HCT116 (cell line): ENCODE data around the gene SLC28A2.

ENCODE experiments used
- CBX3 ChIP-seq: IDR thresholded peaks from 2 replicates; pipeline ENCODE4 v1.6.1; 2012; ENCODE audit warnings: low read depth
- EGR1 ChIP-seq: IDR thresholded peaks from 2 replicates; pipeline ENCODE4 v1.6.1; 2012; ENCODE audit warnings: low read depth
- EZH2 ChIP-seq: fragments of 200-600 bp; sonication (generic); IDR thresholded peaks from 2 replicates; pipeline ENCODE4 v1.6.1; 2017; ENCODE audit warnings: antibody characterized with exemption, mixed run types
- POLR2A ChIP-seq: IDR thresholded peaks from 2 replicates; pipeline ENCODE4 v1.7.0; 2011; ENCODE audit warnings: borderline replicate concordance; ENCODE audit not compliant: insufficient read depth, insufficient read length; ENCODE audit errors: extremely low read depth
- POLR2AphosphoS5 ChIP-seq: IDR thresholded peaks from 2 replicates; pipeline ENCODE4 v1.6.1; 2011; ENCODE audit warnings: mild to moderate bottlenecking, low read depth, low read length, moderate library complexity
- TCF7L2 ChIP-seq: IDR thresholded peaks from 2 replicates; pipeline ENCODE4 v1.7.0; 2011; ENCODE audit warnings: borderline replicate concordance, inconsistent platforms; ENCODE audit not compliant: insufficient read depth, insufficient read length; ENCODE audit errors: extremely low read depth
- TF ChIP-seq, protein P1 (sequence below), 3 experiments: fragments of 200-600 bp in 1 of 3; sonication (generic) in 1 of 3; IDR thresholded peaks in 2 of 3; conservative IDR thresholded peaks in 1 of 3; 2 replicates each; pipeline ENCODE4 v1.5.1; 2012 to 2017; ENCODE audit warnings: low read depth in 2 of 3, low read length in 2 of 3, antibody characterized with exemption in 1 of 3, borderline replicate concordance in 1 of 3, control low read depth in 1 of 3, mild to moderate bottlenecking in 1 of 3, mixed read lengths in 1 of 3, mixed run types in 1 of 3, moderate library complexity in 1 of 3; ENCODE audit not compliant: insufficient read depth in 1 of 3

DNA sequence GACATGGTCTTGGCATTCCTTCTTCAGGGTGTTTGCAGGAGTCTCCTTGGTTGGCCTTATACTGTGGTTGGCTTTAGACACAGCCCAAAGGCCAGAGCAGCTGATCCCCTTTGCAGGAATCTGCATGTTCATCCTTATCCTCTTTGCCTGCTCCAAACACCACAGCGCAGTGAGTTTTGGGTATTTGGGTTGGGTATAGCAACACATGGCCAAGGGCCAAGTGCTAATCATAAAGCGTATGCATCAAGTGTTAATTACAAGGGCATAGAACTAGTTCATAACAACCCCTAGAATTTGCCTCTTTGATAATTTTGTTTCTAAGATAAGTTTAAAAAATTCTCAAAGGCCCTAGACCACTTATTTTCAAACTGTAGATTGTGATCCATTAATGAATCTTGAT lies 11.8 kb downstream of the SLC28A2 start:
- TF ChIP-seq POLR2AphosphoS5 (no peak), EZH2 (no peak), POLR2A (no peak), TCF7L2 (no peak), EGR1 (no peak), CBX3 (no peak)
- TF ChIP-seq, protein P1, sequence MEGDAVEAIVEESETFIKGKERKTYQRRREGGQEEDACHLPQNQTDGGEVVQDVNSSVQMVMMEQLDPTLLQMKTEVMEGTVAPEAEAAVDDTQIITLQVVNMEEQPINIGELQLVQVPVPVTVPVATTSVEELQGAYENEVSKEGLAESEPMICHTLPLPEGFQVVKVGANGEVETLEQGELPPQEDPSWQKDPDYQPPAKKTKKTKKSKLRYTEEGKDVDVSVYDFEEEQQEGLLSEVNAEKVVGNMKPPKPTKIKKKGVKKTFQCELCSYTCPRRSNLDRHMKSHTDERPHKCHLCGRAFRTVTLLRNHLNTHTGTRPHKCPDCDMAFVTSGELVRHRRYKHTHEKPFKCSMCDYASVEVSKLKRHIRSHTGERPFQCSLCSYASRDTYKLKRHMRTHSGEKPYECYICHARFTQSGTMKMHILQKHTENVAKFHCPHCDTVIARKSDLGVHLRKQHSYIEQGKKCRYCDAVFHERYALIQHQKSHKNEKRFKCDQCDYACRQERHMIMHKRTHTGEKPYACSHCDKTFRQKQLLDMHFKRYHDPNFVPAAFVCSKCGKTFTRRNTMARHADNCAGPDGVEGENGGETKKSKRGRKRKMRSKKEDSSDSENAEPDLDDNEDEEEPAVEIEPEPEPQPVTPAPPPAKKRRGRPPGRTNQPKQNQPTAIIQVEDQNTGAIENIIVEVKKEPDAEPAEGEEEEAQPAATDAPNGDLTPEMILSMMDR (IDR thresholded peaks at IDR 0.05 in 2 of 3, conservative IDR thresholded peaks at IDR 0.05 in 1 of 3; ENCODE audit: borderline replicate concordance in 1 of 3, insufficient read depth in 1 of 3, low read depth in 2 of 3, low read length in 2 of 3), result no peak
